Measurements from ENCODE around the gene LRP11.

Gene LRP11

DNA sequence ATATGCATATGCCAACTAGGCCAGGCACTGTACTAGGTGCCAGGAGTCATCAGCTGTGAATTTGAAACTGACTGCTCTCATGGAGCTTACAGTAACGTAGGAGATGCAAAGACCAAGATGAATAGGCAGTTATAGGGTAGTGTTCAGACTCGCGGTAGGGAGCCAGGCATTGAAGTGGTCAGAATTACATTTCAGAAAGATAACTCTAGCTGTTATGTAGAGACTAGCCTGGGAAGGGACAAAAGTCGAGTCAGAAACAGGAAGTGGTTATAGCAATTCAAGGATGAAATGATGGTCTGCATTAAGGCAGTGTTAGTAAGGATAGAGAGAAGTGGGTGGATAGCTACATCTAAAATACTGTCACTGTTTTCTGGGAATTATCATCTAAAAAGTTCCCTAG, 58.0 kb downstream of the LRP11 start:
- TF ChIP-seq SIN3A (IDR thresholded peaks at IDR 0.05; ENCODE audit: borderline replicate concordance, insufficient read depth, low read length) (no peak), TAF1 (IDR thresholded peaks at IDR 0.05; ENCODE audit: borderline replicate concordance, insufficient read depth, low read length) (no peak), POLR2AphosphoS5 (IDR thresholded peaks at IDR 0.05; ENCODE audit: low read depth, low read length) (no peak), FOXP2 (optimal IDR thresholded peaks at IDR 0.05; ENCODE audit: borderline replicate concordance, extremely low read depth, extremely low read length, insufficient read depth) (no peak)
- TF ChIP-seq, protein P1, sequence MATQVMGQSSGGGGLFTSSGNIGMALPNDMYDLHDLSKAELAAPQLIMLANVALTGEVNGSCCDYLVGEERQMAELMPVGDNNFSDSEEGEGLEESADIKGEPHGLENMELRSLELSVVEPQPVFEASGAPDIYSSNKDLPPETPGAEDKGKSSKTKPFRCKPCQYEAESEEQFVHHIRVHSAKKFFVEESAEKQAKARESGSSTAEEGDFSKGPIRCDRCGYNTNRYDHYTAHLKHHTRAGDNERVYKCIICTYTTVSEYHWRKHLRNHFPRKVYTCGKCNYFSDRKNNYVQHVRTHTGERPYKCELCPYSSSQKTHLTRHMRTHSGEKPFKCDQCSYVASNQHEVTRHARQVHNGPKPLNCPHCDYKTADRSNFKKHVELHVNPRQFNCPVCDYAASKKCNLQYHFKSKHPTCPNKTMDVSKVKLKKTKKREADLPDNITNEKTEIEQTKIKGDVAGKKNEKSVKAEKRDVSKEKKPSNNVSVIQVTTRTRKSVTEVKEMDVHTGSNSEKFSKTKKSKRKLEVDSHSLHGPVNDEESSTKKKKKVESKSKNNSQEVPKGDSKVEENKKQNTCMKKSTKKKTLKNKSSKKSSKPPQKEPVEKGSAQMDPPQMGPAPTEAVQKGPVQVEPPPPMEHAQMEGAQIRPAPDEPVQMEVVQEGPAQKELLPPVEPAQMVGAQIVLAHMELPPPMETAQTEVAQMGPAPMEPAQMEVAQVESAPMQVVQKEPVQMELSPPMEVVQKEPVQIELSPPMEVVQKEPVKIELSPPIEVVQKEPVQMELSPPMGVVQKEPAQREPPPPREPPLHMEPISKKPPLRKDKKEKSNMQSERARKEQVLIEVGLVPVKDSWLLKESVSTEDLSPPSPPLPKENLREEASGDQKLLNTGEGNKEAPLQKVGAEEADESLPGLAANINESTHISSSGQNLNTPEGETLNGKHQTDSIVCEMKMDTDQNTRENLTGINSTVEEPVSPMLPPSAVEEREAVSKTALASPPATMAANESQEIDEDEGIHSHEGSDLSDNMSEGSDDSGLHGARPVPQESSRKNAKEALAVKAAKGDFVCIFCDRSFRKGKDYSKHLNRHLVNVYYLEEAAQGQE (IDR thresholded peaks at IDR 0.05; ENCODE audit: insufficient read depth in 1 of 2, low read depth in 2 of 2, low read length in 2 of 2) = no peak

DNA sequence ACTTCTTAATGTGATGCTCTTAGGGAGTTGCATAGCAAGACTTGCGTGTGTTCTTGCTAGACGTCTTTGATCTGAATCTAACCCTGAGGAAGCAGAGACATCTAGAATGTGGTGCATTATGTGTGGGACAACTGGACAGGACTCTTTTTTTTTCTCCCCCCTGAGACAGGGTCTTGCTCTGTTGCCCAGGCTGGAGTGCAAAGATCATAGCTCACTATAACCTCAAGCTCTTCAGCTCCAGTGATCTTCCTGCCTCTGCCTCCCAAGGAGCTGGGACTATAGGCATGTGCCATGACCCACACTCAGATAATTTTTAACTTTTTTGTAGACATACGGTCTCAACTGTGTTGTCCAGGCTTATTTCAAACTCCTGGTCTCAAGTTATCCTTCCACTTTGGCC, 80.6 kb downstream of the LRP11 start:
- TF ChIP-seq TAF1 (IDR thresholded peaks at IDR 0.05; ENCODE audit: borderline replicate concordance, insufficient read depth, low read length) (no peak), POLR2AphosphoS5 (IDR thresholded peaks at IDR 0.05; ENCODE audit: low read depth, low read length) (no peak), SIN3A (IDR thresholded peaks at IDR 0.05; ENCODE audit: borderline replicate concordance, insufficient read depth, low read length) (no peak), FOXP2 (optimal IDR thresholded peaks at IDR 0.05; ENCODE audit: borderline replicate concordance, extremely low read depth, extremely low read length, insufficient read depth) (no peak)
- TF ChIP-seq, protein P1 (IDR thresholded peaks at IDR 0.05; ENCODE audit: insufficient read depth in 1 of 2, low read depth in 2 of 2, low read length in 2 of 2) = no peak

DNA sequence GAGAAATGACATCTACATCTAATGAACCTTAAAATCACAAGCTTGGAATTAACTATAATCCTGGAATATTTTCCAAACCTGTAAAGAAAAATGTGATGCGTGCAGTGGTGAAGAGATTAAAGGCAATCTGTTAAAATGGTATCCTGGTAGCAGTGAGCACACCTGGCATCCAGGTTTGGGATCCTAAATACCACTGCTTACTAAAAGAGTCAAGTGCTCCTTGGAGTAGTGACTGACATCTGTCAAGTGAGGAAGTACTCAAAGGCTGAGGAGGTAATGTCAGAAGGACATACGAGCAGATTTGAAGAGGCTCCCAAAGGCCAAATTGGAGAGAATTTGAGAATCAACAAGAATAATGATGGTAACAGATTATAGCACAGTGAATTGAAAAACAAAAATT, 81.8 kb downstream of the LRP11 start:
- TF ChIP-seq FOXP2 (optimal IDR thresholded peaks at IDR 0.05; ENCODE audit: borderline replicate concordance, extremely low read depth, extremely low read length, insufficient read depth) (no peak), SIN3A (IDR thresholded peaks at IDR 0.05; ENCODE audit: borderline replicate concordance, insufficient read depth, low read length) (no peak), TAF1 (IDR thresholded peaks at IDR 0.05; ENCODE audit: borderline replicate concordance, insufficient read depth, low read length) (no peak), POLR2AphosphoS5 (IDR thresholded peaks at IDR 0.05; ENCODE audit: low read depth, low read length) (no peak)
- TF ChIP-seq, protein P1 (IDR thresholded peaks at IDR 0.05; ENCODE audit: insufficient read depth in 1 of 2, low read depth in 2 of 2, low read length in 2 of 2) = no peak

DNA sequence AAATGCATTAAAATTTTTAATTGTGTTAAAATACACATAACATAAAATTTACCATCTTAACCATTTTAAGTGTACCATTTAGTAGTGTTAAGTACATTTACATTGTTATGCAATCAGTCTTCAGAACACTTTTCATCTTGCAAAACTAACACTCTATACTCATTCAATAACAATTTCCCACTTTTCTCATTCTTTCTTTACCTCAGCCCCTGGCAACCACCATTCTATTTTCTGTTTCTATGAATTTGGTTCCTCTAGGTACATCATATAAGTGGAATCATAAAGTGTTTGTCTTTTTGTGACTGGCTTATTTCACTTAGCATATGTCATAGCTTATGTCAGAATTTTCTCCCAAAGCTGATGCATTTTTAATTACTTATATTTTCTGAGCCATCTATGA, 82.4 kb downstream of the LRP11 start:
- no peak for TF ChIP-seq POLR2AphosphoS5 (IDR thresholded peaks at IDR 0.05; ENCODE audit: low read depth, low read length)
- TF ChIP-seq, protein P1 (IDR thresholded peaks at IDR 0.05; ENCODE audit: insufficient read depth in 1 of 2, low read depth in 2 of 2, low read length in 2 of 2) = no peak

DNA sequence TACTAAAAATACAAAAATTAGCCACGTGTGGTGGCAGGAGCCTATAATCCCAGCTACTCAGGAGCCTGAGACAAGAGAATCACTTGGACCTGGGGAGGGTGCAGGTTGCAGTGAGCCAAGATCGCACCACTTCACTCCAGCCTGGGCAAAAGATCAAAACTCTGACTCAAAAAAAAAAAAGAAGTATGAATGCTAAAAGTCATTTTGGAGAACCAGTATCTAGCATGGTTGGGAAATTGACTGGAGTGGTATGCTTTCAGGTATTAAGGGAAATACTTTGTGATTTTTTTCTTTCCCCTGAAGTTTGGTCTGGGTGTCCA, 84.6 kb downstream of the LRP11 start:
- TF ChIP-seq POLR2AphosphoS5 (IDR thresholded peaks at IDR 0.05; ENCODE audit: low read depth, low read length) (no peak), FOXP2 (optimal IDR thresholded peaks at IDR 0.05; ENCODE audit: borderline replicate concordance, extremely low read depth, extremely low read length, insufficient read depth) (no peak), TAF1 (IDR thresholded peaks at IDR 0.05; ENCODE audit: borderline replicate concordance, insufficient read depth, low read length) (no peak), SIN3A (IDR thresholded peaks at IDR 0.05; ENCODE audit: borderline replicate concordance, insufficient read depth, low read length) (no peak)
- TF ChIP-seq, protein P1 (IDR thresholded peaks at IDR 0.05; ENCODE audit: insufficient read depth in 1 of 2, low read depth in 2 of 2, low read length in 2 of 2) = no peak

Data from PFSK-1 (cell line).